HEK293 (cell line): ENCODE data around the gene XNDC1N.

Source experiments
- PBX3 ChIP-seq: sonication (generic); formaldehyde crosslinking; IDR thresholded peaks from 2 replicates; pipeline ENCODE4 v1.8.1; 2022; ENCODE audit warnings: mild to moderate bottlenecking, moderate library complexity, missing genetic modification reagents
- ZNF549 ChIP-seq: fragments of 450-650 bp; IDR thresholded peaks from 2 replicates; pipeline ENCODE4 v1.5.1; 2018; ENCODE audit warnings: missing biosample characterization, missing genetic modification characterization, mild to moderate bottlenecking, inconsistent platforms, moderate library complexity
- ZNF837 ChIP-seq: fragments of 450-650 bp; formaldehyde crosslinking; IDR thresholded peaks from 2 replicates; pipeline ENCODE4 v1.5.1; 2016; ENCODE audit warnings: missing biosample characterization, missing genetic modification characterization
- TF ChIP-seq, protein P1 (sequence below): fragments of 450-650 bp; formaldehyde crosslinking; IDR thresholded peaks from 2 replicates; pipeline ENCODE4 v1.5.1; 2016; ENCODE audit warnings: missing biosample characterization, missing genetic modification characterization
- TF ChIP-seq, protein P2 (sequence below): fragments of 450-650 bp; formaldehyde crosslinking; IDR thresholded peaks from 2 replicates; pipeline ENCODE4 v1.5.1; 2016; ENCODE audit warnings: missing biosample characterization, missing genetic modification characterization

DNA sequence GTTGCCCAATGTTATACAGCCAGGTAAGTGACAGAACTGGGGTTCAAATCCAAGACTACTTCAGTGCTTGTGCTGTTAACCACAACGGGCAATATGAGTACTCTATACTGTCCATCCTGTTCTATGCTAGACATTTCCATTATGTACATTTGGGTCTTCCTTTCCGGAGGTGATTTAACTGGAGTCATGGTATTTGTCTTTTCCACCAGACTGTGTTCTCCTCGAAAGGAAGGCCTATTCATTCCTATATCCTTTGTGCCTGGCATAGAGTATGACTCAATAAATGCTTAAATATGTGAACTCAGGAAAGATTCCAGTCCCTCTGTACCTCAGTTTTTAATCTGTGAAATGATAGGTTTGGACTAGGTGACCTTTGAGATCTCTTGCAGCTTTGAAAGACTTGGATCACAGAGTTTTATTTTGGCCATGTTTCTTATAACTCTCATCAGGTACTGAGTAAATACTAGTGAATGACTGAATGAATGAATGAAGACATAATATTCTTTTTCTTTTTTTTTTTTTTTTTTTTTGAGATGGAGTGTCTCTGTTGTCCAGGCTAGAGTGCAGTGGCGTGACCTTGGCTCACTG lies 7.0 kb upstream of the XNDC1N start:
- TF ChIP-seq, protein P1, sequence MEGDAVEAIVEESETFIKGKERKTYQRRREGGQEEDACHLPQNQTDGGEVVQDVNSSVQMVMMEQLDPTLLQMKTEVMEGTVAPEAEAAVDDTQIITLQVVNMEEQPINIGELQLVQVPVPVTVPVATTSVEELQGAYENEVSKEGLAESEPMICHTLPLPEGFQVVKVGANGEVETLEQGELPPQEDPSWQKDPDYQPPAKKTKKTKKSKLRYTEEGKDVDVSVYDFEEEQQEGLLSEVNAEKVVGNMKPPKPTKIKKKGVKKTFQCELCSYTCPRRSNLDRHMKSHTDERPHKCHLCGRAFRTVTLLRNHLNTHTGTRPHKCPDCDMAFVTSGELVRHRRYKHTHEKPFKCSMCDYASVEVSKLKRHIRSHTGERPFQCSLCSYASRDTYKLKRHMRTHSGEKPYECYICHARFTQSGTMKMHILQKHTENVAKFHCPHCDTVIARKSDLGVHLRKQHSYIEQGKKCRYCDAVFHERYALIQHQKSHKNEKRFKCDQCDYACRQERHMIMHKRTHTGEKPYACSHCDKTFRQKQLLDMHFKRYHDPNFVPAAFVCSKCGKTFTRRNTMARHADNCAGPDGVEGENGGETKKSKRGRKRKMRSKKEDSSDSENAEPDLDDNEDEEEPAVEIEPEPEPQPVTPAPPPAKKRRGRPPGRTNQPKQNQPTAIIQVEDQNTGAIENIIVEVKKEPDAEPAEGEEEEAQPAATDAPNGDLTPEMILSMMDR = no peak
- no peak for TF ChIP-seq ZNF549
- TF ChIP-seq, protein P2, sequence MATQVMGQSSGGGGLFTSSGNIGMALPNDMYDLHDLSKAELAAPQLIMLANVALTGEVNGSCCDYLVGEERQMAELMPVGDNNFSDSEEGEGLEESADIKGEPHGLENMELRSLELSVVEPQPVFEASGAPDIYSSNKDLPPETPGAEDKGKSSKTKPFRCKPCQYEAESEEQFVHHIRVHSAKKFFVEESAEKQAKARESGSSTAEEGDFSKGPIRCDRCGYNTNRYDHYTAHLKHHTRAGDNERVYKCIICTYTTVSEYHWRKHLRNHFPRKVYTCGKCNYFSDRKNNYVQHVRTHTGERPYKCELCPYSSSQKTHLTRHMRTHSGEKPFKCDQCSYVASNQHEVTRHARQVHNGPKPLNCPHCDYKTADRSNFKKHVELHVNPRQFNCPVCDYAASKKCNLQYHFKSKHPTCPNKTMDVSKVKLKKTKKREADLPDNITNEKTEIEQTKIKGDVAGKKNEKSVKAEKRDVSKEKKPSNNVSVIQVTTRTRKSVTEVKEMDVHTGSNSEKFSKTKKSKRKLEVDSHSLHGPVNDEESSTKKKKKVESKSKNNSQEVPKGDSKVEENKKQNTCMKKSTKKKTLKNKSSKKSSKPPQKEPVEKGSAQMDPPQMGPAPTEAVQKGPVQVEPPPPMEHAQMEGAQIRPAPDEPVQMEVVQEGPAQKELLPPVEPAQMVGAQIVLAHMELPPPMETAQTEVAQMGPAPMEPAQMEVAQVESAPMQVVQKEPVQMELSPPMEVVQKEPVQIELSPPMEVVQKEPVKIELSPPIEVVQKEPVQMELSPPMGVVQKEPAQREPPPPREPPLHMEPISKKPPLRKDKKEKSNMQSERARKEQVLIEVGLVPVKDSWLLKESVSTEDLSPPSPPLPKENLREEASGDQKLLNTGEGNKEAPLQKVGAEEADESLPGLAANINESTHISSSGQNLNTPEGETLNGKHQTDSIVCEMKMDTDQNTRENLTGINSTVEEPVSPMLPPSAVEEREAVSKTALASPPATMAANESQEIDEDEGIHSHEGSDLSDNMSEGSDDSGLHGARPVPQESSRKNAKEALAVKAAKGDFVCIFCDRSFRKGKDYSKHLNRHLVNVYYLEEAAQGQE (tag by site-specific recombination) = no peak
- no peak for TF ChIP-seq PBX3 (CRISPR knock-in tag)
- no peak for TF ChIP-seq ZNF837
